ENCODE results near the gene DYNC1H1. TPM values are rescaled to one million over a fixed set of nuclear protein-coding genes. Genes with fewer than 3 reads are reported as not detected.
A peak's percentile ranks its signal among the peaks of the same experiment; 100 is the strongest.
"Not testable (repeated sequence)": the region's sequence is repeated elsewhere in the genome, so short reads cannot be mapped to it uniquely, and the experiment has no call there.

DYNC1H1 gene
- total RNA-seq, 1 donor from 2014 or later: 265 TPM

DNA sequence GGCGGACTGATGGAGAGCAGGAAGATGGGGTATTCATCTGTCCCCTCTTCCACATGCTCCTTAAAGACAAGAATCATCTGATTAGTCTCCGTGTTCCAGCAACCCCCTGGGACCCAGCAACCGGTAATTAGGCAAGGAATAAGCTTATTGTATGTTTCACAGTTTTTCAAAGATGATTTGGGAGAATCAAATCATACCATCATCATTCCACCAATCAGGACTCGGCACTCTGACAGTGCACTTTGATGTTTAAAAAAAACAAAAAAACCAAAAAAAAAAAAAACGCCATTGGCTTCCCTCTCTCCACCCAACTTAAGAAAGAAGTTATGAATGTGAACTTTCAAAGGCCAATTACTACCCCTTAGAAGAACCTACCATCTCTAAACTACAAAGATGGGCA lies 1.3 kb upstream of the DYNC1H1 start:
- Mint-ChIP-seq H3K27me3 (peaks cover 2% of the 10 kb centered on the region), H3K36me3 (ENCODE audit: low read depth) (peaks cover 3% of the 10 kb centered on the region), H3K4me1 (peaks cover 32% of the 10 kb centered on the region), H3K9me3 (no peaks in the 10 kb centered on the region), H3K27ac (no peak overlapping the region), H3K4me3 (no peak overlapping the region)
- DNase-seq: no peak
- intact Hi-C loops (cut with micrococcal nuclease): loop anchor here (5.0 kb wide), 3 partner anchors 399 to 629 kb away; partner anchors contain the start of genes CINP, RCOR1 and TECPR2

DNA sequence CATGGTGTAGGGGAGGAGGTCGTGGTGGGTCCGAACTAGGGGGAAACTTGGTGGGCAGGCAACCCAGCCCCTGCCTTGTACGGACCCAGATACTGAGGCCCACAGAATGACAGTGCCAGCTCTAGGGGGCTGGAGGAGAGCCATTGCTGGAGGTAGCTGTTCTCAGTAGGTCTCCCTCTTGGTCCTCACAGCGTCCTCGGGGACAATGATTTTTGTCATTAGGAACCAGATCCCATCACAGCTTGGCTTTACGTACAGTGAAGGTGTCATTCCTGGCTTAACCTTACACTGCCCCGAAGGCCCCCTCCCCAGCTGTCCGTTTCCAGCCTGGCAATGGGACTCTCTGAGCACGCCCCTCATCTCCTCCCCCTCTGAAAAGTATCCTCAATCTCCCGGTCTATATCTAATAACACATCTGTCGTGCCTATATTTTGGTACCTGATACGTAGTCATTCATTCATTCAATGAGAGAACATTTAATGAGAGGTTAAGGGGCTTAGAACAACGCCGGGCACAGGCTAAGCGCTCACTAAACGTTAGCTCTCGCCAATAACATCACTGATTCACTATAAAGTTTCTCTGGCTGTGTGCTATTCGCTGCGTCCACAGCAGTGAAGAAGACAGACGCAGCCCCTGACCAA lies 597 bp upstream of the DYNC1H1 start:
- Mint-ChIP-seq H3K27ac (no peak overlapping the region), H3K9me3 (no peaks in the 10 kb centered on the region), H3K4me3 (peak overlapping the region; percentile 40), H3K4me1 (peaks cover 33% of the 10 kb centered on the region), H3K27me3 (peaks cover 2% of the 10 kb centered on the region), H3K36me3 (ENCODE audit: low read depth) (peaks cover 4% of the 10 kb centered on the region)
- intact Hi-C loops (cut with micrococcal nuclease): loop anchor here (1.0 to 5.0 kb wide), 10 partner anchors 15 to 629 kb away; partner anchors contain the start of genes CINP, HSP90AA1, PPP2R5C and RCOR1
- no peak for DNase-seq

DNA sequence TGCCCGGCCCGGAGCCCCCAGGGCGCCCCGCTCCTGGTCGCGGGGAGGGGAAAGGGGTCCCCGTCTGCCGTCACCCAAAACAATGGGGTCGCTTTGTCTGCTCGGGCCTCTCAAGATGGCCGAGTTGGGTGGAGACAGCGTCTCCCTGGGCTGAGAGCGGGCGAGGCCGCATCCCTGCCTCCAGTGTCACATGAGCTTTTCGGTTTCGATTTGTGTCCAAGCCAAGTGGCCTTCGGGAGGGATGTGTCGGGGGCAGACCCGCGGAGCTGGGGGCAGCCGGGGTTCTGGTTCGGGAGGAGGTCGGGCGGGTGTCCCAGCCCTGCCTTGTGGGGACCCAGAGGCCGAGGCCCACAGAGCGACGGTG lies 790 bp downstream of the DYNC1H1 start:
- intact Hi-C loops (cut with micrococcal nuclease): loop anchor here (2.0 kb wide), 5 partner anchors 56 to 258 kb away; partner anchors contain the start of genes HSP90AA1, PPP2R5C and WDR20
- peaks cover 11% of the 10 kb centered on the region for H3K36me3 Mint-ChIP-seq (ENCODE audit: low read depth)
- H3K27ac Mint-ChIP-seq: peak overlapping the region; percentile 89
- H3K4me3 Mint-ChIP-seq: peak overlapping the region; percentile 91
- peaks cover 37% of the 10 kb centered on the region for H3K4me1 Mint-ChIP-seq
- peaks cover 2% of the 10 kb centered on the region for H3K27me3 Mint-ChIP-seq
- peak; percentile 92 for DNase-seq
- H3K9me3 Mint-ChIP-seq: no peaks in the 10 kb centered on the region

DNA sequence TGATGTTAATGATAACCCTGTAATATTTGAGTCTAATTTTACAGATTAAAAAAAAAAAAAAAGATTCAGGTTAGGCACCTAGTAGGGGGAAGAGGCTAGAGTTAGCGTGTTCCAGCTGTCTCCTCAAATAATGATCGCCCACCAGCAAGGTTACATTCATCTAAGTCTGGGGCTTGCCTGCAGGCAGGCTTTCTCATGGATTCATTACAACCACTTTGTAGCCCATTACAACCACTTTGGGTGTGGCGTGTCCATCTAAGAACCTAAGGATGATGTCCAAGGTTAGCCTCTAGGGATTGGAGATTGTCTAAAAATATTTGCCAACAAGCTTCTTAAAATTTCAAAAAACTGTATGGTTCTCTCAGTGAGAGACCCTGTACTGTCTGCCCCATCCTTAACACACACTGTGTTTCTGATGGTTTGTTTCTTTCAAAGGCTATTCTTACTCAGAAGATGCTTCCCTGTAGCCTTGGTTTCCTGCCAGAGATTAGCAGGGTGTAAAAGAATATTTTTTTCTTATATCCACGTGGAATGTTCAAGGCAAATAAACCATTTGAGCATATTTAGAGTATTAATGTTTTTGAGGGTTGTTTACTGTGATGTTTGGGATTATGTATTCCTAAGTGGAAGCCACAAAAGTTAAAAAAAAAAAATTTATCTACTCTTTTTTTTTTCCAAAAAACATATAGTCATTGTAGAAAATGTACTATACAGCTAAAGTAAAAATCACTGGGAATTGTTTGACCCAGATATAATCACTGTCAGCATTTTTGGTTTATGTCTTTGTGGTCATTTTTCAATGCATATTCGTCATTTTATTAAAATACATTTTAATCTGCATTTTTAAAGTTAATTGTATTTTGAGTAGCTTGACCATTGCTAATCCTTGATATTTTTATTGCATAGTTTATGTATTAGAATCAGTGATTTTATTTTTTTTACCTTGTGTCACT lies 1.7 kb downstream of the DYNC1H1 start:
- H3K36me3 Mint-ChIP-seq (ENCODE audit: low read depth): peaks cover 13% of the 10 kb centered on the region

DNA sequence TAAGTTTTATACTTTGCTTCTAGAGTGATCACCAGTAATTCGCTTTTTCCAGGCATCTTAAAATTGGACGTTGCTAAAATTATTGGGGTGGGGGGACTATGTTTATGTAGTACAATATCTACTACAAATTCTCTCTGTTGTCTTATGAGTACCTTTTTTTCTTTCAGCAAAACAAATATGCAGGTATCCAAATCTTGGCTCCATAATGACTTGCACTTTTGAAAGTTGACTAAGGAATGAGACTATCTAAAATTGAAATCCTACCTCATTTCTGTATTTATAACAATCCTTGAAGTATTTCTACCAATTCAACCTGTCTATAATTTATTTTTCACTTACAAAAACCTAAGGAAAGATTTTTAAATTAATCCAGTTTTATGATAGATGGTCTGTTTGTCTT lies 2.4 kb downstream of the DYNC1H1 start:
- Mint-ChIP-seq H3K4me1 (peaks cover 30% of the 10 kb centered on the region), H3K27ac (peak overlapping the region; percentile 65)
- intact Hi-C loops (cut with micrococcal nuclease): no loop called here

More for the DNA sequence above, 1.7 kb downstream of the DYNC1H1 start:
- no peak for DNase-seq
- intact Hi-C loops (cut with micrococcal nuclease): loop anchor here (2.0 kb wide), 5 partner anchors 55 to 259 kb away; partner anchors contain the start of genes HSP90AA1, PPP2R5C and WDR20
- Mint-ChIP-seq H3K4me1 (peaks cover 33% of the 10 kb centered on the region), H3K27me3 (peaks cover 2% of the 10 kb centered on the region), H3K4me3 (peak overlapping the region; percentile 91), H3K27ac (peak overlapping the region; percentile 42), H3K9me3 (no peaks in the 10 kb centered on the region)

DNA sequence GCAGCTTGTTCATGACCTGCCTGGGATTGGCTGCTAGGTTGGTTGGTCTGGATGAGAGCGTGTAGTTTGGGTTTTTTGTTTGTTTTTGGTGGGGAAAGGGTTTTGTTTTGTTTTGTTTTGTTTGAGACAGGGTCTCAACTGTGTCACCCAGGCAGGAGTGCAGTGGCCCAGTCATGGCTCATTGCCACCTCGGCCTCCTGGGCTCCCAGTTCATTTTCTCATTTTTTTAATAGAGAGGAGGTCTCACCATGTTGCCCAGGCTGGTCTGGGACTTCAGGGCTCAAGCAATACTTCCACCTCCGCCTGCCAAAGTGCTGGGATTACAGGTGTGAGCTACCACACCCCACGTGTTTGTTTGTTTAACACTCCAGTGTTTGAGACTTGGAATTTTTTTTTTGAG lies 3.8 kb downstream of the DYNC1H1 start:
- Mint-ChIP-seq H3K4me1 (peaks cover 38% of the 10 kb centered on the region), H3K27ac (peak overlapping the region; percentile 73), H3K27me3 (no peaks in the 10 kb centered on the region), H3K36me3 (ENCODE audit: low read depth) (peaks cover 15% of the 10 kb centered on the region), H3K9me3 (no peaks in the 10 kb centered on the region), H3K4me3 (peak overlapping the region; percentile 5)
- DNase-seq: no peak
- intact Hi-C loops (cut with micrococcal nuclease): no loop called here

More for the DNA sequence above, 2.4 kb downstream of the DYNC1H1 start:
- peak overlapping the region; percentile 67 for H3K4me3 Mint-ChIP-seq
- H3K9me3 Mint-ChIP-seq: no peaks in the 10 kb centered on the region
- no peak for DNase-seq
- H3K27me3 Mint-ChIP-seq: no peaks in the 10 kb centered on the region
- peaks cover 13% of the 10 kb centered on the region for H3K36me3 Mint-ChIP-seq (ENCODE audit: low read depth)

DNA sequence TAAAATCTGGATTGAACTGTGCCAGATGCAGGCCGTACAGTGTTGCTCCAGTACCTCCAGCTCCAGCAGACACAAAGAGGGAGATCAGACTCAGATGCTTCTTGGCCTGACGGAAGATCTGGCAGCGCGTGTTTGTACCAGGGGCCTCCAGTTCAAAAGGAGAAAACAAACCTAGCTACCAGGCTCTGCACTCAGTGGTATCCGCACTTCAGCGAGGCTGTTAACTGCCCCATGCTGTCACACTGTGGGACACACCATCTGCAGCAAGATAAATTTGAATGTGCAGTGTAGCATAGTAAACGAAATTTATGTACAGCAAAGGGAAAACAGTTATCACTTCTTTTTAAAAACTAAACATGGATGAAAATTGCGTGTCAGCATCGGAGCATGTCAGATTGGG lies 5.1 kb downstream of the DYNC1H1 start:
- H3K9me3 Mint-ChIP-seq: no peaks in the 10 kb centered on the region
- DNase-seq: no peak
- H3K4me3 Mint-ChIP-seq: no peak overlapping the region
- H3K27ac Mint-ChIP-seq: no peak overlapping the region
- H3K4me1 Mint-ChIP-seq: peaks cover 33% of the 10 kb centered on the region
- no peaks in the 10 kb centered on the region for H3K27me3 Mint-ChIP-seq
- intact Hi-C loops (cut with micrococcal nuclease): no loop called here
- H3K36me3 Mint-ChIP-seq (ENCODE audit: low read depth): peaks cover 15% of the 10 kb centered on the region

DNA sequence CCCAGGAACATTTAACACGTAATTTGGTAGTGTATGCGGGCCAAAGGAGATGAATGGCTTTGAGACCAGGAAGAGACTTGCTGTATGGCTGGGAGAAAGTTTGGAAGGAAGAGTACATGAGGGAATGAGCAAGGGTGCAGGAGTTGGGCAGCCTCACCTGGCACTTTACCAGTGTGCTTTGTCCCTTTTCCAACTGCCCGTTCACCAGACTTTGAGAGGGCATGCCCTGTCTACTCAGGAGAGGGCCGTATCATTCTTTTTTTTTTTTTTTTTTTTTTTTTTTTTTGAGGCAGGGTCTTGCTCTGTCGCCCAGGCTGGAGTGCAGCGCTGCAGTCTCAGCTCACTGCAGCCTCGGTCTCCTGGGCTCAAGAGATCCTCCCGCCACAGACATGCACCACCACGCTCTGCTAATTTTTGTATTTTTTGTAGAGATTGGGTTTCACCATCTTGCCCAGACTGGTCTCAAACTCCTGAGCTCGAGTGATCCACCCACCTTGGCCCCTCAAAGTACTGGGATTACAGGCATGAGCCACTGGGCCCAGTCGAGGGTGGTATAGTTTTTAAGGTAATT lies 6.5 kb downstream of the DYNC1H1 start:
- no peaks in the 10 kb centered on the region for H3K27me3 Mint-ChIP-seq
- no peak overlapping the region for H3K4me3 Mint-ChIP-seq
- H3K4me1 Mint-ChIP-seq: peaks cover 31% of the 10 kb centered on the region
- peaks cover 19% of the 10 kb centered on the region for H3K36me3 Mint-ChIP-seq (ENCODE audit: low read depth)
- no peak for DNase-seq
- intact Hi-C loops (cut with micrococcal nuclease): no loop called here
- H3K9me3 Mint-ChIP-seq: no peaks in the 10 kb centered on the region
- no peak overlapping the region for H3K27ac Mint-ChIP-seq

DNA sequence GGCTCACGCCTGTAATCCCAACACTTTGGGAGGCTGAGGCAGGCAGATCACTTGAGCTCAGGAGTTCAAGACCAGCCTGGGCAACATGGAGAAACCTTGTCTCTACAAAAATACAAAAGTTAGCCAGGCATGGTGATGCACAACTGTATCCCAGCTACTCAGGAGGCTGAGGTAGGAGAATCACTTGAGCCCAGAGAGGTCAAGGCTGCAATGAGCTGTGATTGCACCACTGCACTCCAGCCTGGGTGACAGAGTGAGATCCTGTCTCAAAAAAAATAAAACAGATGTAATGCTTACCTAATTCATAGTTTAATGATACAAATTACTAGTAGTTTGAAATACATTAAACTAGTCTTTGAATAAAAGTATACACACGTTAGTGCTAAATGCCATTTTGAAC lies 7.1 kb downstream of the DYNC1H1 start:
- H3K4me3 Mint-ChIP-seq; H3K27ac Mint-ChIP-seq; H3K27me3 Mint-ChIP-seq; DNase-seq; H3K9me3 Mint-ChIP-seq; intact Hi-C loops (cut with micrococcal nuclease): not testable (repeated sequence)
- H3K36me3 Mint-ChIP-seq (ENCODE audit: low read depth): peaks cover 19% of the 10 kb centered on the region
- peaks cover 29% of the 10 kb centered on the region for H3K4me1 Mint-ChIP-seq

DNA sequence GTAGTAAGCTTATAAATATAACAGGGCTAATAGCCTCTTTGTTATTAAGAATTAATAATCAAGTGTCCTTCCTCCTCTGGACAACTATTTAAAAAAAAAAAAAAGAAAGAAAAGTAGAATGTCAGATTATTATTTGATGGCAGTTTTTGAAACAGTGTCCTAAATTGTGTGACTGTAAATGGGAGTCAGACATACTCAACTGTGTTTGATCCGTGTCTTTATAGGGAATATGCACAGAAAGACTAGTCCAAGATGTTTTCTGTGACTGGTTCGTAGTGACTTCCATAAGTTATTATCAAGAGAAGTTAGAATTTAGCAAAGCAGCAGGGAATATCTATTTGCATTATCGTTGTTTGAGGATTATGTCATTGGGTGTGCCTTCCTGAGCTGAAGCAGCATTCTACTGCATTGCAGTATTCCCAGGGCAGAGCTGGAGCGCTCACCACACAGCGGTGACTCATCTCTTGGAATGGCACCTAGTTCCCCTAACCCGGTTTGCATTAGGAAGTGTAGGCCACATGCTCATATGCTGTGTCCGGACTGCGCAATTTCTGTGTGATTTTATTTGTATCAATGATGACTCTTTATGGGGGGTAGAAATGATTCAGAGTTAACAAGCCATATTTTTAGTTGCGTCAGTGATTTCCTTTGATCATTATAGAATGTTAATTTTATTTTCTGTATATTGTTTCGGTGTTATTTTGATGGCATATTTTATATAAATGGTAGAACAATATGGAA lies 7.9 kb downstream of the DYNC1H1 start:
- no peak for DNase-seq
- peak overlapping the region; percentile 3 for H3K27ac Mint-ChIP-seq
- no peaks in the 10 kb centered on the region for H3K9me3 Mint-ChIP-seq
- intact Hi-C loops (cut with micrococcal nuclease): no loop called here
- H3K27me3 Mint-ChIP-seq: no peaks in the 10 kb centered on the region
- H3K36me3 Mint-ChIP-seq (ENCODE audit: low read depth): peaks cover 24% of the 10 kb centered on the region
- no peak overlapping the region for H3K4me3 Mint-ChIP-seq
- peaks cover 26% of the 10 kb centered on the region for H3K4me1 Mint-ChIP-seq

DNA sequence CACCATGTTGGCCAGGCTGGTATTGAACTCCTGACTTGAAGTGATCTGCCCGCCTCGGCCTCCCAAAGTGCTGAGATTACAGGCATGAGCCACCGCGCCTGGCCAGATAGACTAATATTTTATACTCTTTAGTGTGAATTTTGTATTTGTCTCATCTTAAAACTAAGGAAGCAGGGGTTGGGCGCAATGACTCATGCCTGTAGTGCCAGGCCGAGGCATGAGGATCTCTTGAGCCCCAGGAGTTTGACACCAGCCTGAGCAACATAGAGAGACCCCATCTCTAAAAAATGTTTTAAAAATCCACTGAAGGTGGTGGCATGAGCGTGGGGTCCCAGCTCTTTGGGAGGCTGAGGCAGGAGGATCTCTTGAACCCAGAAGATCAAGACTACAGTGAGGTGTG lies 9.0 kb downstream of the DYNC1H1 start:
- no peak for DNase-seq
- H3K4me1 Mint-ChIP-seq: peaks cover 20% of the 10 kb centered on the region
- H3K27me3 Mint-ChIP-seq: no peaks in the 10 kb centered on the region
- no peak overlapping the region for H3K4me3 Mint-ChIP-seq
- no peak overlapping the region for H3K27ac Mint-ChIP-seq
- intact Hi-C loops (cut with micrococcal nuclease): no loop called here
- H3K9me3 Mint-ChIP-seq: no peaks in the 10 kb centered on the region
- H3K36me3 Mint-ChIP-seq (ENCODE audit: low read depth): peaks cover 22% of the 10 kb centered on the region

DNA sequence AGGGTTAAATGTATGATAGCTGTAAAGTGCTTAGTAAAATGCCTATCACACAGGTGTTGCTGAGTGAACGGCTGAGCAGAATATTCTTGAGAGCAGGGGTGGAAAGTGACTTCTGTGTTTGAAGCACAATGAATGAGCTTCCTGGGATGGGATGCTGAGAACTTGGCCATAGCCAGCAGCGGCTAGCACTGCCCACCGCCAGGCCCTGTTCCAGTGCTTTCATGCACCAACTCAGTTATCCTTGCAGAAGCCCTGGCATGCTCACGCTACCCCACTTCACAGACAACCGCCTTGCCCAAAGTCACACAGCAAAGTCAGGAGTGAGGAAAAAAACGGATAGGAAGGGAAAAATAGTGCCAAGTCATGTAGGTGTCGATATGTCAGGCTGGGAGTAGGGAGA lies 10.9 kb downstream of the DYNC1H1 start:
- no peak overlapping the region for H3K27ac Mint-ChIP-seq
- DNase-seq: no peak
- H3K36me3 Mint-ChIP-seq (ENCODE audit: low read depth): peaks cover 29% of the 10 kb centered on the region
- no peaks in the 10 kb centered on the region for H3K9me3 Mint-ChIP-seq
- H3K27me3 Mint-ChIP-seq: no peaks in the 10 kb centered on the region
- H3K4me1 Mint-ChIP-seq: peaks cover 15% of the 10 kb centered on the region
- intact Hi-C loops (cut with micrococcal nuclease): no loop called here
- no peak overlapping the region for H3K4me3 Mint-ChIP-seq

DNA sequence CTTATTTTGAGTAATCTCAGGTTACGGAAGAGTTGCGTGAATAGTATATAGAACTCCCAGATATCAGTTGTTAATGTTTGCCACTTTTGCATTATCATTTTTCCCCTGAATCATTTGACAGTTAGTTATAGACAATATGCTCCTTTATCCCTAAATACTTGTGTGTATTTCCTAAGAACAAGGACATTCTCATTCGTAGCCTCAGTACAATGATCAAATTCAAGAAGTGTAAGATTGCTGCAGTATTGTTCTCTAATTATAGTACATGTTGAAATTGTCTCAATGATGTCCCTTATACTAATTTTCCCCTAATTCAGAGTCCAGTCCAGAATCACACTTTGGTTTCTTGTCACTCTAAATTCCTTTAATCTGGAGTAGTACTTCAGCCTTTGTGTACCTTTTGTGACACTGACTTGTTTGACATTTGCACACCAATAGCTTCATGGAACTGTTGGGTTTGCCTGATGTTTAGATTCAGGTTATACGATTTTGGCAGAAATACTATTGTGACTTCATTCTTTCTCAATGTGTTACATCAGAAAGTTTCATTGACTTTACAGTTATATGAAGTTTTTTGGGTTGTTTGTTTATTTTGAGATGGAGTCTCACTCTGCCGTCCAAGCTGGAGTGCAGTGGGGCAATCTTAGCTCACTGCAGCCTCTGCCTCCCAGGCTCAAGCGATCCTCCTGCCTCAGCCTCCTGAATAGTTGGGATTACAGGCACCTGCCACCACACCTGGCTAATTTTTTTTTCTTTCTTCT lies 13.1 kb downstream of the DYNC1H1 start:
- peaks cover 32% of the 10 kb centered on the region for H3K36me3 Mint-ChIP-seq (ENCODE audit: low read depth)
- H3K4me1 Mint-ChIP-seq: peaks cover 7% of the 10 kb centered on the region
- intact Hi-C loops (cut with micrococcal nuclease): no loop called here
- no peaks in the 10 kb centered on the region for H3K27me3 Mint-ChIP-seq
- no peak for DNase-seq
- H3K9me3 Mint-ChIP-seq: no peaks in the 10 kb centered on the region
- H3K4me3 Mint-ChIP-seq: no peak overlapping the region
- no peak overlapping the region for H3K27ac Mint-ChIP-seq

All from activated CD4-positive, alpha-beta T cell treated with anti-CD3 and anti-CD28 coated beads, Interleukin-2, amount 10 ng/mL, durations not matched to agents 24 days and 14 days (primary cell).